Muscle layer of duodenum (tissue), 2 donors: ENCODE measurements around the gene SLC25A46.
"Not testable (repeated sequence)": the region's sequence is repeated elsewhere in the genome, so short reads cannot be mapped to it uniquely, and the experiment has no call there.

ENCODE experiments used
- H3K27ac ChIP-seq: one replicate; pipeline ENCODE4 v1.7.0; 2013; ENCODE audit warnings: mild to moderate bottlenecking, low read length
- H3K27me3 ChIP-seq: one replicate; pipeline ENCODE4 v1.7.0; 2013; ENCODE audit warnings: low read depth, mild to moderate bottlenecking, control low read depth, low read length
- H3K36me3 ChIP-seq, 2 donors: one replicate each; pipeline ENCODE4 v1.7.0; 2013; ENCODE audit warnings: low read length in 2 of 2, control low read depth in 1 of 2, mild to moderate bottlenecking in 1 of 2; ENCODE audit not compliant: insufficient read depth in 2 of 2, control insufficient read depth in 1 of 2
- H3K4me1 ChIP-seq, 2 donors: one replicate each; pipeline ENCODE4 v1.7.0; 2013; ENCODE audit warnings: low read length in 2 of 2, mild to moderate bottlenecking in 2 of 2, control low read depth in 1 of 2, moderate library complexity in 1 of 2; ENCODE audit not compliant: insufficient read depth in 2 of 2, control insufficient read depth in 1 of 2
- H3K4me3 ChIP-seq, 2 donors: one replicate each; pipeline ENCODE4 v1.7.0; 2013; ENCODE audit warnings: low read length in 2 of 2, low read depth in 1 of 2, mild to moderate bottlenecking in 1 of 2
- H3K9me3 ChIP-seq, 2 donors: one replicate each; pipeline ENCODE4 v1.7.0; 2013; ENCODE audit warnings: low read length in 2 of 2, control low read depth in 1 of 2, mild to moderate bottlenecking in 1 of 2; ENCODE audit not compliant: control insufficient read depth in 1 of 2
- donor health status: healthy.

The SLC25A46 gene

DNA sequence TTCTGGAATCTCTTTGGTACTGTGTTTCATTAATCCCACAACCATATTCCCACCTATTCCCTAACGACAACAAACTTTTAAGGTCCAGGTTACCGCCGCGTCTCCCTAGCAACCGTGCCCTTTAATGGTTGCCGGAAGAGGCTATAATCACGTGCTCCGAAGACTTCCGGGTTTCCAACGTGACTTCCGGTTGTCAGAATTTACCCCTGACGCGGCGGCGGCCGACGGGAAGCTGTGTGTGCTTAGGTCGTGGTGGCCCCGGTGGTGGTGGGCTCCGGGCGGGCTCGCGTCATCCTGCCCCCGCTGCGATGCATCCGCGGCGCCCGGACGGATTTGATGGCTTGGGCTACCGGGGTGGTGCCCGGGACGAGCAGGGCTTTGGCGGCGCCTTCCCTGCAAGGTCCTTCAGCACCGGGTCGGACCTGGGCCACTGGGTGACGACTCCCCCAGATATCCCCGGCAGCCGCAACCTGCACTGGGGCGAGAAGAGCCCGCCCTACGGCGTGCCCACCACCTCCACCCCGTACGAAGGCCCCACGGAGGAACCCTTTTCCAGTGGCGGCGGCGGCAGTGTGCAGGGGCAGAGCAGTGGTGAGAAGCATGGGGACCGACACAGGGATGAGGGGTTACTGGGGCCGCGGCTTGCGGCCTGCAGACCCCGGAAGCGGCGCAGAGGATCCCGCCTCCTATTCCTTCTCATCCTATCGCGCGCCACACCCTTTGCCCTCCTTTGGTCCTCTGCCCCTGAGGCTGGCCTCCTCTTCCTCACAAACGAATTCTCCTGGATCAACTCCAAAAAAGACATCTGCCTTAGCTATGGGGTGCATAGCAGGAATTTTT lies at the start of gene SLC25A46:
TSS of gene SLC25A46 (plus strand) at position 196 of the 840 bp plus-strand sequence. CDS start at position 309, 113 bp downstream.
- Histone ChIP-seq H3K36me3 (no peaks in the 10 kb centered on the region), H3K4me1 (peaks cover 0 to 18% of the 10 kb centered on the region in 2 donors), H3K27ac (peak within 1 kb of the TSS; percentile 79), H3K27me3 (no peaks in the 10 kb centered on the region), H3K4me3 (peak within 1 kb of the TSS; percentile 95 to 99), H3K9me3 (no peaks in the 10 kb centered on the region)

DNA sequence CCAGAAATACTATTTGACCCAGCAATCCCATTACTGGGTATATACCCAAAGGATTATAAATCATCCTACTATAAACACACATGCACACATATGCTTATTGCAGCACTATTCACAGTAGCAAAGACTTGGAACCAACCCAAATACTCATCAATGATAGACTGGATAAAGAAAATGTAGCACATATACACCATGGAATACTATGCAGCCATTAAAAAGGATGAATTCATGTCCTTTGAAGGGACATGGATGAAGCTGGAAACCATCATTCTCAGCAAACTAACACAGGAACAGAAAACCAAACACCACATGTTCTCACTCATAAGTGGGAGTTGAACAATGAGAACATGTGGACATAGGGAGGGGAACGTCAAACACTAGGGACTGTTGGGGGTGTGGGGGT lies 48.2 kb upstream of the SLC25A46 start:
- H3K27ac ChIP-seq, H3K4me3 ChIP-seq, H3K4me1 ChIP-seq, H3K27me3 ChIP-seq, H3K36me3 ChIP-seq, H3K9me3 ChIP-seq: not testable (repeated sequence)

- not testable (repeated sequence) for H3K27ac ChIP-seq, H3K27me3 ChIP-seq, H3K4me1 ChIP-seq, H3K36me3 ChIP-seq, H3K4me3 ChIP-seq, H3K9me3 ChIP-seq
Measured at GRCh38 chr5:110692669-110693068, 46.1 kb upstream of the SLC25A46 start.

DNA sequence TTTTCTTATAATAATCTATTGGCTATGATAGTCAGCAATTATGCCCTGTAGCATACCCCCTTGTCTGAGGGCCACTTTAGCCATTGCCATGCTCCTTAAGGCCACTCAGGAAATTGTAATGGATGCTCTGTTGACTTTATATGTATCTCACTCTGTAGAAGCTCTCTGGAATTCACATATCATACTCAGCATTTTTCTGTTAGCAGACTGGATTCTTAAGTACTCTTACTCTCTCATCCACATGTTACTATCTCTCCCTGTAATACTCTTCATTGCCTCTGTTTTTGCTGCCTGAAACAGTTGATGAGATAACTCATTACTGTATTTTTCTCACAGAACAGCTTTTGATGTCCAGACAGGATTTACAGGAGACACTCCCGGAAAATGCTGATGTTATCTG lies 36.5 kb upstream of the SLC25A46 start:
- H3K9me3 ChIP-seq = no peaks in the 10 kb centered on the region
- H3K36me3 ChIP-seq = no peaks in the 10 kb centered on the region
- no peak overlapping the region for H3K27ac ChIP-seq
- H3K4me1 ChIP-seq = no peaks in the 10 kb centered on the region
- no peak overlapping the region for H3K4me3 ChIP-seq
- H3K27me3 ChIP-seq = no peaks in the 10 kb centered on the region

DNA sequence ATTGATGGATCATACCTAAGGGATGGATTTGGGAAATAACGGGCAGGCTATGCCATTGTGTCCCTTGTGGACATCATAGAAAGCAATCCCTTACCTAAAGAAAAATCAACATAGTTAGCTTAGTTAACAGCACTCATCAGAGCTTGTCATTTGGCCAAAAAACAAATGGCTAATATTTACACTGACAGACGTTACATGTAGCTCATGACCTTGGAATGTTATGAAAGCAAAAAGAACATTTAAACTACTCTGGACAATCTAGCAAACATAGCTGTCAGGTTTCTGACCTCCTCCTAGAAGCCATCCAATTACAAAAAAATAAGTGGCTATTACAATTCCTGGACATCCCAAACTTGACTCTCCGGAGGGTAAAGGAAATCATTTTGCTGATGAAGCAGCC lies 36.1 kb upstream of the SLC25A46 start:
- no peaks in the 10 kb centered on the region for H3K36me3 ChIP-seq
- no peak overlapping the region for H3K4me3 ChIP-seq
- no peak overlapping the region for H3K27ac ChIP-seq
- no peaks in the 10 kb centered on the region for H3K27me3 ChIP-seq
- H3K4me1 ChIP-seq = no peaks in the 10 kb centered on the region
- H3K9me3 ChIP-seq = no peaks in the 10 kb centered on the region

GRCh38 chr5:110703481-110703880 lies 35.3 kb upstream of the SLC25A46 start:
- Histone ChIP-seq H3K27ac (no peak overlapping the region), H3K4me1 (no peaks in the 10 kb centered on the region), H3K27me3 (no peaks in the 10 kb centered on the region), H3K4me3 (no peak overlapping the region), H3K9me3 (no peaks in the 10 kb centered on the region), H3K36me3 (no peaks in the 10 kb centered on the region)

DNA sequence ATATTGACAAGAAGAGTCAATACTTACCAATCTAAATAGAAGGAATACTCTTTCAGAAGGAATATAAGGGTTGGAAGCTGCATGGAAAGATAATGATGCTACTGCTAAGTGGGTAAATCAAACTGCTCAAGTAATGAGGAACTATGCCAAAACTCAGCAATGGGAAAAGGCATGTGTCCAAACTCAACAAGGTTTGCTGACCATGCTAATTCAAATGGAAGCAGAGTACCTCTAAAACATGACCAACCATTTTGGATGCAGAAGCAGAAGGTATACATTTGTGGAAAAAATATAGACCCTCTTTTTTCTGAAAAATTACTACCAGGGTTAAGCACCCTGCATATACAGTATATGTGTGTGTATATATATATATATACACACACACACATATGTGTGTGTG lies 33.5 kb upstream of the SLC25A46 start:
- H3K36me3 ChIP-seq = no peaks in the 10 kb centered on the region
- H3K27me3 ChIP-seq = no peaks in the 10 kb centered on the region
- H3K4me1 ChIP-seq = no peaks in the 10 kb centered on the region
- no peak overlapping the region for H3K4me3 ChIP-seq
- no peaks in the 10 kb centered on the region for H3K9me3 ChIP-seq
- no peak overlapping the region for H3K27ac ChIP-seq

DNA sequence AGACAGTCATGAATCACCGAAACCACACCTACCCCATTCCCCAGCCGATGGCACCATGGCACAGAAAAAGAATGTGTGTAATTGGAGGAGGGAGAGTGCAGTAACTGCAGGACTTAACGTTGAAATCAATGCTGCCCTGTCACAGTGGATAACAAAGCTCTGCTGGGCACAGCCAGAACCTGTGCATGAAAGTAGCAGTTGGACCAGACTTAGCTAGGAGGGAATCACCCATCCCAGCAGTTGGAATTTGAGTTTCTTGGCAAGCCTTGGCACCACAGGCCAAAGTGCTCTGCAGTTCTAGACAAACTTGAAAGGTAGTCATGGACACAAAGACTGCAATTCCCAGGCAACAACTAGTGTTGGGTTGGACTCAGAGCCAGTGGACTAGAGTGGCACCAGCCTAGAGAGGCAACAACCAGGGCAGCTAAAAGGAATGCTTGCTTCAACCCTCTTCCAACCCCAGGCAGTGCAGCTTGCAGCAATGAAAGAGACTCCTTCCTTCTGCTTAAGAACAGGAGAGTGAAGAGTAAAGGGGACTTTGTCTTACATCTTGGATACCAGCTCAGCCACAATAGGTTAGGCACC lies 31.5 kb upstream of the SLC25A46 start:
- Histone ChIP-seq H3K4me1 (no peaks in the 10 kb centered on the region), H3K9me3 (no peaks in the 10 kb centered on the region), H3K27ac (no peak overlapping the region), H3K27me3 (no peaks in the 10 kb centered on the region), H3K36me3 (no peaks in the 10 kb centered on the region), H3K4me3 (no peak overlapping the region)

- Histone ChIP-seq H3K4me1 (no peaks in the 10 kb centered on the region), H3K4me3 (no peak overlapping the region), H3K27ac (no peak overlapping the region), H3K36me3 (no peaks in the 10 kb centered on the region), H3K27me3 (no peaks in the 10 kb centered on the region), H3K9me3 (no peaks in the 10 kb centered on the region)
Measured at GRCh38 chr5:110716247-110717245, 22.3 kb upstream of the SLC25A46 start.

- Histone ChIP-seq H3K4me1 (no peaks in the 10 kb centered on the region), H3K9me3 (no peaks in the 10 kb centered on the region), H3K27ac (no peak overlapping the region), H3K4me3 (no peak overlapping the region), H3K27me3 (no peaks in the 10 kb centered on the region), H3K36me3 (no peaks in the 10 kb centered on the region)
Measured at GRCh38 chr5:110718311-110718710, 20.5 kb upstream of the SLC25A46 start.
